A673 (cell line): ENCODE measurements around the gene UCN3. TPM values are rescaled to one million over a fixed set of nuclear protein-coding genes. Genes with fewer than 3 reads are reported as not detected.

Experiments used
- Bru-seq: library from RNA; stranded (reverse); fragments of 400-500 nt; gene quantifications from one replicate; lab custom pipeline; 2021; lab: Mats Ljungman, UMichigan
- BruChase-seq, 2 experiments: library from RNA; stranded (reverse); fragments of 400-500 nt; gene quantifications; one replicate each; lab custom pipeline; 2021; lab: Mats Ljungman, UMichigan
- BruUV-seq: library from RNA; stranded (reverse); fragments of 400-500 nt; replicated peaks from 2 replicates; lab custom pipeline; 2021; lab: Mats Ljungman, UMichigan
- CTCF ChIA-PET: fragments of 300-600 bp; sonication (Branson Sonifier 250); formaldehyde crosslinking; loops from one replicate; lab custom pipeline; 2022; ENCODE audit warnings: antibody characterized with exemption; lab: Charles Lee
- POLR2A ChIA-PET: fragments of 300-600 bp; sonication (Branson Sonifier 250); formaldehyde crosslinking; loops from one replicate; lab custom pipeline; 2022; ENCODE audit warnings: antibody characterized with exemption; ENCODE audit not compliant: low non-redundant PET; lab: Charles Lee
- DNase-seq: peaks from one replicate; pipeline ENCODE4 v3.0.0-alpha.2; 2015; ENCODE audit warnings: low spot score
- H3K27ac ChIP-seq: fragments of 200-600 bp; sonication (generic); 2 replicates; pipeline ENCODE4 v1.5.1; 2016; ENCODE audit warnings: mixed run types, low read depth, mild to moderate bottlenecking, mixed read lengths, antibody characterized with exemption, low read length; ENCODE audit not compliant: poor library complexity, severe bottlenecking
- H3K27me3 ChIP-seq: fragments of 200-600 bp; sonication (generic); replicated peaks from 2 replicates; pipeline ENCODE4 v1.6.1; 2017; ENCODE audit warnings: mixed run types, low read depth, mild to moderate bottlenecking, mixed read lengths, antibody characterized with exemption, low read length; ENCODE audit not compliant: insufficient read depth, poor library complexity
- H3K36me3 ChIP-seq: fragments of 200-600 bp; sonication (generic); 2 replicates; pipeline ENCODE4 v1.6.1; 2016; ENCODE audit warnings: mixed run types, mild to moderate bottlenecking, mixed read lengths, antibody characterized with exemption, low read length; ENCODE audit not compliant: insufficient read depth, poor library complexity, severe bottlenecking
- H3K4me1 ChIP-seq: fragments of 200-600 bp; sonication (generic); 2 replicates; pipeline ENCODE4 v1.6.1; 2017; ENCODE audit warnings: mixed run types, mild to moderate bottlenecking, mixed read lengths, antibody characterized with exemption, low read length; ENCODE audit not compliant: insufficient read depth, poor library complexity, severe bottlenecking
- H3K4me3 ChIP-seq: fragments of 200-600 bp; sonication (generic); 2 replicates; pipeline ENCODE4 v1.5.1; 2016; ENCODE audit warnings: low read depth, mixed run types, mild to moderate bottlenecking, mixed read lengths, low read length; ENCODE audit not compliant: poor library complexity, severe bottlenecking
- H3K9me3 ChIP-seq: fragments of 200-600 bp; sonication (generic); 2 replicates; pipeline ENCODE4 v1.6.1; 2016; ENCODE audit warnings: mixed run types, low read depth, mild to moderate bottlenecking, mixed read lengths, antibody characterized with exemption, low read length; ENCODE audit not compliant: poor library complexity, severe bottlenecking
- CTCF ChIP-seq: fragments of 300-800, 200-600 bp; sonication (generic); conservative IDR thresholded peaks from 2 replicates; pipeline ENCODE4 v1.5.1; 2017; ENCODE audit warnings: low read depth, mild to moderate bottlenecking, antibody characterized with exemption, low read length, moderate library complexity, mixed read lengths
- EZH2 ChIP-seq: fragments of 200-600 bp; sonication (generic); IDR thresholded peaks from 2 replicates; pipeline ENCODE4 v1.6.1; 2017; ENCODE audit warnings: borderline replicate concordance, low read depth, mild to moderate bottlenecking, mixed read lengths, antibody characterized with exemption, low read length; ENCODE audit not compliant: poor library complexity, severe bottlenecking
- intact Hi-C: fragments of 100-400 bp; cut with micrococcal nuclease; formaldehyde crosslinking; loops from one replicate; pipeline ENCODE4 v1.10.0; 2022; ENCODE audit not compliant: unreplicated experiment
- long read RNA-seq: library from polyadenylated mRNA; stranded (forward); transcript quantifications from one replicate; pipeline ENCODE4 v2.0.0, GENCODE V29; 2022
- total RNA-seq: library from RNA; stranded (reverse); gene quantifications from 2 replicates; pipeline ENCODE4 v1.2.3, GENCODE V29; 2021

The UCN3 gene
- total RNA-seq (not detected in 2 replicates), Bru-seq, nascent RNA (not detected), BruChase-seq, experiment 1, labeled RNA remaining after a 2-hour chase (not detected), BruChase-seq, experiment 2, labeled RNA remaining after a 6-hour chase (not detected)
- long read RNA-seq, result 0 reads

- Histone ChIP-seq H3K4me1 (no peaks in the 10 kb centered on the region), H3K36me3 (no peaks in the 10 kb centered on the region), H3K9me3 (no peaks in the 10 kb centered on the region), H3K27me3 (no peaks in the 10 kb centered on the region), H3K27ac (no peak within 1 kb of the TSS), H3K4me3 (no peak within 1 kb of the TSS)
- TF ChIP-seq CTCF, result no peak
- no peak for TF ChIP-seq EZH2
- intact Hi-C loops, result no loop called here
- ChIA-PET POLR2A (no interaction called here), CTCF (no interaction called here)
- no TSS peak for BruUV-seq
- no peak for DNase-seq
Observed at GRCh38 chr10:5364890-5365338, at the start of gene UCN3. Gene UCN3, plus strand, starts transcription at chr10:5364966. Its CDS starts 8,755 bp downstream, at chr10:5373721.

GRCh38 chr10:5317547-5318107, 47.1 kb upstream of the UCN3 start:
- TF ChIP-seq CTCF, result no peak
- intact Hi-C loops, result no loop called here
- H3K27me3 ChIP-seq, result no peaks in the 10 kb centered on the region
- BruUV-seq, result no TSS peak
- H3K4me1 ChIP-seq, result peaks cover 7% of the 10 kb centered on the region
- H3K27ac ChIP-seq, result no peak overlapping the region
- DNase-seq, result peak; percentile 80
- no peaks in the 10 kb centered on the region for H3K36me3 ChIP-seq
- ChIA-PET POLR2A (no interaction called here), CTCF (no interaction called here)
- H3K4me3 ChIP-seq, result no peak overlapping the region
- no peaks in the 10 kb centered on the region for H3K9me3 ChIP-seq

DNA sequence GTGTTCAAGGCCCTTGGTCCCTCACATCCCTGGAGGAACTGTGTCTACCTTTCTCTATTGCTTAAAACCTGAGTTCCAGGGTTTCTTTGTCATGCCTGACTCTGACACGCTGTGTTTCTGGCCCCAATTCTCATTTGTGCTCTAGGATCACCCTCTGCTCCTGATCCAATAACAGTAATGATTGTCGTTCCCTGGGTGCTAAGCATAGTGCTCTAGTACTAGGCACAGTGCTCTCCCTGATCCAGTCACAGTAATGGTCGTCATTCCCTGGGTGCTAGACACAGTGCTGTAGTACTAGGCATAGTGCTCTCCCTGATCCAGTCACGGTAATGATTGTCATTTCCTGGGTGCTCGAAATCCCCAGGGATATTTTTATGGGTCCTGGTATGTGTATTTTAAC, 46.6 kb upstream of the UCN3 start:
- BruUV-seq, result no TSS peak
- TF ChIP-seq EZH2, result no peak
- TF ChIP-seq CTCF, result no peak
- DNase-seq, result no peak
- Histone ChIP-seq H3K4me1 (peaks cover 7% of the 10 kb centered on the region), H3K27me3 (no peaks in the 10 kb centered on the region), H3K9me3 (no peaks in the 10 kb centered on the region), H3K27ac (no peak overlapping the region), H3K36me3 (no peaks in the 10 kb centered on the region), H3K4me3 (no peak overlapping the region)
- ChIA-PET POLR2A (no interaction called here), CTCF (no interaction called here)
- intact Hi-C loops, result no loop called here
